ENCODE measurements around the gene PCNT. TPM values are rescaled to one million over a fixed set of nuclear protein-coding genes. Genes with fewer than 3 reads are reported as not detected.
"Not testable (repeated sequence)": the region's sequence is repeated elsewhere in the genome, so short reads cannot be mapped to it uniquely, and the experiment has no call there.

Gene PCNT
- total and polyA plus RNA-seq, 2 donors (not counting 1 experiment from before 2014, with no cell fraction given) = 20.3 to 58.1 TPM

DNA sequence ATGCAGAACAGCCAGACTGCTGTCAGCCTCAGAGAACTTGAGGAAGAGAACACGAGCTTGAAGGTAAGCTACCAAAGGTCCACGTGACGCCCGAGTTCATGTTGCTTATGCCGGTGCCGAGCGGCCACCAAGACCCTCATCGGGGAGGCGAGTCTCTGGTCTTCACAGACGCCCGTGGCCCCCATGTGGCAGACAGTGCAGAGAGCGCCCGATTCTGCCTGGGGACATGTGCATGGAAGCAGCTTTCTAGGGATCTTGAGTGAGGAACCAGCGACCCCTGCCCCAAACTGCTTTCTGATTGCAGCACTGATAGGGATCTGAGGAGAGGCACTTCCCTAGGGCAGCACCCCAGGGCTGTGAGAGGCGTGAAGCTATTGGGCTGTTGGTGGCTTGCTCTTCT lies 78.5 kb downstream of the PCNT start:
- Histone ChIP-seq H2AFZ (ENCODE audit: insufficient read depth, low read depth, low read length, poor library complexity, severe bottlenecking) (no peak overlapping the region), H3K4me1 (ENCODE audit: control insufficient read depth in 2 of 2, insufficient read depth in 2 of 2, low read length in 2 of 2) (no peaks in the 10 kb centered on the region), H3K27me3 (replicated peaks in 1 of 4; ENCODE audit: control extremely low read depth in 1 of 4, control insufficient read depth in 3 of 4, insufficient read depth in 4 of 4, low read length in 3 of 4) (no peaks in the 10 kb centered on the region), H4K20me1 (ENCODE audit: control insufficient read depth, insufficient read depth, low read length, poor library complexity, severe bottlenecking) (no peaks in the 10 kb centered on the region), H3K9ac (ENCODE audit: low read length) (no peak overlapping the region), H3K36me3 (replicated peaks in 1 of 2; ENCODE audit: control extremely low read depth in 1 of 2, control insufficient read depth in 1 of 2, extremely low read depth in 1 of 2, insufficient read depth in 2 of 2, low read length in 1 of 2) (peaks cover 0 to 31% of the 10 kb centered on the region in 2 experiments), H3K4me3 (ENCODE audit: control extremely low read depth in 1 of 5, extremely low read depth in 1 of 5, insufficient read depth in 1 of 5, low read depth in 2 of 5, low read length in 4 of 5) (no peak overlapping the region), H3K27ac (ENCODE audit: low read length in 2 of 2) (no peak overlapping the region), H3K9me3 (ENCODE audit: control extremely low read depth in 1 of 3, control insufficient read depth in 2 of 3, insufficient read depth in 1 of 3, low read length in 2 of 3) (peaks cover 0 to 6% (median 0%) of the 10 kb centered on the region in 3 donors), H3K79me2 (ENCODE audit: control insufficient read depth, insufficient read depth, low read length) (no peaks in the 10 kb centered on the region), H3K4me2 (replicated peaks; ENCODE audit: low read depth, low read length, poor library complexity, severe bottlenecking) (no peak overlapping the region)
- CTCF ChIA-PET = no interaction called here
- TF ChIP-seq CTCF (IDR thresholded peaks at IDR 0.05) (no peak), EZH2 (IDR thresholded peaks at IDR 0.05; ENCODE audit: borderline replicate concordance, insufficient read depth, low read depth, low read length, poor library complexity, severe bottlenecking) (no peak)
- Mint-ChIP-seq H3K4me1 (no peaks in the 10 kb centered on the region), H3K9me3 (ENCODE audit: insufficient read depth) (no peaks in the 10 kb centered on the region), H3K27ac (no peak overlapping the region), H3K4me3 (no peak overlapping the region), H3K27me3 (no peaks in the 10 kb centered on the region)
- no peak for ATAC-seq (ENCODE audit: low read depth)
- no peak for DNase-seq
- 95% methylated on average over 15 of the region's 15 CpGs for WGBS (ENCODE audit: insufficient coverage)
- intact Hi-C loops (cut with micrococcal nuclease) = no loop called here
- POLR2A ChIA-PET = no interaction called here

DNA sequence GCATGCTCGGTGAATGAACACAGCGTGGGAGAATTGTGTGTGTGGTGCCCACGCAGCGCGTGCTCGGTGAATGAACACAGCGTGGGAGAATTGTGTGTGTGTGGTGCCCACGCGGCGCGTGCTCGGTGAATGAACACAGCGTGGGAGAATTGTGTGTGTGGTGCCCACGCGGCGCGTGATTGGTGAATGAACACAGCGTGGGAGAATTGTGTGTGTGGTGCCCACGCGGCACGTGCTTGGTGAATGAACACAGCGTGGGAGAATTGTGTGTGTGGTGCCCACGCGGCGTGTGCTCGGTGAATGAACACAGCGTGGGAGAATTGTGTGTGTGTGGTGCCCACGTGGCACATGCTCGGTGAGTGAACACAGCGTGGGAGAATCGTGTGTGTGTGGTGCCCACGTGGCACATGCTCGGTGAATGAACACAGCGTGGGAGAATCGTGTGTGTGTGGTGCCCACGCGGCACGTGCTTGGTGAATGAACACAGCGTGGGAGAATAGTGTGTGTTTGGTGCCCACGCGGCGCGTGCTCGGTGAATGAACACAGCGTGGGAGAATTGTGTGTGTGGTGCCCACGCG lies 79.4 kb downstream of the PCNT start:
- H3K4me1 Mint-ChIP-seq; H3K9me3 Mint-ChIP-seq (ENCODE audit: insufficient read depth); ATAC-seq (ENCODE audit: low read depth); H3K27me3 ChIP-seq (replicated peaks in 1 of 4; ENCODE audit: control extremely low read depth in 1 of 4, control insufficient read depth in 3 of 4, insufficient read depth in 4 of 4, low read length in 3 of 4); H2AFZ ChIP-seq (ENCODE audit: insufficient read depth, low read depth, low read length, poor library complexity, severe bottlenecking); H3K27me3 Mint-ChIP-seq; H3K4me2 ChIP-seq (replicated peaks; ENCODE audit: low read depth, low read length, poor library complexity, severe bottlenecking); H3K4me3 Mint-ChIP-seq; H3K4me3 ChIP-seq (ENCODE audit: control extremely low read depth in 1 of 5, extremely low read depth in 1 of 5, insufficient read depth in 1 of 5, low read depth in 2 of 5, low read length in 4 of 5); H3K27ac Mint-ChIP-seq; H4K20me1 ChIP-seq (ENCODE audit: control insufficient read depth, insufficient read depth, low read length, poor library complexity, severe bottlenecking); H3K79me2 ChIP-seq (ENCODE audit: control insufficient read depth, insufficient read depth, low read length); H3K9me3 ChIP-seq (ENCODE audit: control extremely low read depth in 1 of 3, control insufficient read depth in 2 of 3, insufficient read depth in 1 of 3, low read length in 2 of 3); H3K4me1 ChIP-seq (ENCODE audit: control insufficient read depth in 2 of 2, insufficient read depth in 2 of 2, low read length in 2 of 2); intact Hi-C loops (cut with micrococcal nuclease); DNase-seq; POLR2A ChIA-PET; H3K9ac ChIP-seq (ENCODE audit: low read length); CTCF ChIA-PET; H3K27ac ChIP-seq (ENCODE audit: low read length in 2 of 2): not testable (repeated sequence)
- WGBS (ENCODE audit: insufficient coverage) = 96% methylated on average over 45 of the region's 47 CpGs
- H3K36me3 ChIP-seq (replicated peaks in 1 of 2; ENCODE audit: control extremely low read depth in 1 of 2, control insufficient read depth in 1 of 2, extremely low read depth in 1 of 2, insufficient read depth in 2 of 2, low read length in 1 of 2) = peaks cover 0 to 29% of the 10 kb centered on the region in 2 experiments

Data from B cell (primary cell).